GM23338 (cell line): ENCODE measurements around the gene MED12L.

Source experiments
- CREB1 ChIP-seq: fragments of 250-450 bp; sonication (Bioruptor Pico); IDR thresholded peaks from 2 replicates; pipeline ENCODE4 v1.5.0; 2020; ENCODE audit warnings: low read depth, mild to moderate bottlenecking, moderate library complexity
- CTCF ChIP-seq, 2 experiments: fragments of 200-600 bp in 1 of 2; sonication (generic) in 1 of 2; conservative IDR thresholded peaks; 2 replicates each; pipeline versions ENCODE4 v1.5.1 to v1.6.1; 2016 to 2017; ENCODE audit warnings: antibody characterized with exemption in 2 of 2, low read depth in 2 of 2, mild to moderate bottlenecking in 2 of 2, moderate library complexity in 1 of 2
- EZH2 ChIP-seq: fragments of 200-600 bp; sonication (generic); IDR thresholded peaks from one replicate; pipeline ENCODE4 v1.8.0; 2017; ENCODE audit warnings: antibody characterized with exemption, mild to moderate bottlenecking, low read depth; ENCODE audit not compliant: unreplicated experiment
- EZH2phosphoT487 ChIP-seq: fragments of 200-600 bp; sonication (generic); IDR thresholded peaks from one replicate; pipeline ENCODE4 v1.8.1; 2018; ENCODE audit warnings: antibody characterized with exemption; ENCODE audit not compliant: unreplicated experiment
- JUNB ChIP-seq: IDR thresholded peaks from one replicate; pipeline ENCODE4 v1.6.1; 2016; ENCODE audit warnings: antibody characterized with exemption; ENCODE audit not compliant: unreplicated experiment
- NANOG ChIP-seq: IDR thresholded peaks from 2 replicates; pipeline ENCODE4 v1.6.1; 2016; ENCODE audit warnings: antibody characterized with exemption, borderline replicate concordance
- POLR2AphosphoS5 ChIP-seq: IDR thresholded peaks from 2 replicates; pipeline ENCODE4 v1.6.1; 2016; ENCODE audit warnings: antibody characterized with exemption, low read depth
- REST ChIP-seq: IDR thresholded peaks from one replicate; pipeline ENCODE4 v1.6.1; 2018; ENCODE audit warnings: antibody characterized with exemption; ENCODE audit not compliant: unreplicated experiment
- STAT1 ChIP-seq: IDR thresholded peaks from one replicate; pipeline ENCODE4 v1.6.1; 2016; ENCODE audit warnings: antibody characterized with exemption; ENCODE audit not compliant: unreplicated experiment

DNA sequence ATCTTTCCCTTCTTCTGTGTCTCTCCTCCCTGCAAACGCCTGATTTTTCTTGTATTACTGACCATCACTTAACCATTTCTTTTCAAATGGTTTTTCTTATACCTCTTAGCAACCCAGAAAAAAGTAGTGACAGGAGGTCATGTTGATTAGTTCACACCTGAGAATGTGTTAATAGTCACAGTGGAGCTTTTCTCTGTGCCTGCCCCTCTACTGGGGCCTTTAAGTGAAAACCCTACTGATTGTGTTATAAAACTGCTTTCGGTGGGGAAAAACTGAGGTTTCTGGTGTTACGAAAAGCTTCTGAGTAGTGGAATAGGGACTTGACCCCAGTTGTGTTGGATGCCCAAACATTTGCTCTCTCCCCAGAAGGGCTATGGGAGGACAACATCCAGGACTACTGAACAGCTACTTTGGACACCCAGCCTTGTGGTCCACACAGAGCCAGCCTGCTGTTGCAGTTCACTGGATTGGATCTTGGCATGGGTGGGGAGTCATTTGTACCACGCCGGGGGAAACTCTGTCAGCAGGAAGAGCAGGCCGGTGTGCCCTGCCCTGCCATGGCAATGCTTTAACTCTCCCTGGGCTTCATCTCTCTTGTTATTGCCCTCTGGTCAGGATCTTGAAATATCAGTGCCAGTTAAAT lies 220.8 kb downstream of the MED12L start:
- no peak for TF ChIP-seq CTCF (conservative IDR thresholded peaks at IDR 0.05; ENCODE audit: low read depth in 2 of 2)
- no peak for TF ChIP-seq EZH2
- TF ChIP-seq JUNB, result no peak
- TF ChIP-seq REST, result no peak
- no peak for TF ChIP-seq POLR2AphosphoS5
- no peak for TF ChIP-seq EZH2phosphoT487
- TF ChIP-seq STAT1, result no peak
- no peak for TF ChIP-seq CREB1 (CRISPR knock-in tag)
- TF ChIP-seq NANOG, result no peak
